Lower leg skin (tissue), 3 donors: Measurements from ENCODE around the gene PHC3.

Experiments used
- CTCF ChIP-seq, 3 donors: fragments of 450-650 bp; IDR thresholded peaks; one replicate each; pipeline ENCODE4 v1.5.1; 2016; ENCODE audit warnings: antibody characterized with exemption in 3 of 3, mild to moderate bottlenecking in 3 of 3, moderate library complexity in 2 of 3
- POLR2A ChIP-seq, 2 donors: fragments of 450-650 bp; IDR thresholded peaks; one replicate each; pipeline ENCODE4 v1.6.1; 2016 to 2017; ENCODE audit warnings: antibody characterized with exemption in 2 of 2, mild to moderate bottlenecking in 1 of 2, moderate library complexity in 1 of 2

- TF ChIP-seq CTCF (IDR thresholded peaks at IDR 0.05) (no peak), POLR2A (IDR thresholded peaks at IDR 0.05) (no peak)
Measured at GRCh38 chr3:170189398-170190256, 8.1 kb upstream of the PHC3 start.
